Esophagus squamous epithelium (tissue), 4 donors: Measurements from ENCODE around the gene CDO1.

Experiments used
- POLR2A ChIP-seq, 4 donors: fragments of 450-650 bp; IDR thresholded peaks; one replicate each; pipeline ENCODE4 v1.6.1; 2017; ENCODE audit warnings: antibody characterized with exemption in 4 of 4, mild to moderate bottlenecking in 4 of 4, moderate library complexity in 3 of 4
- TF ChIP-seq, protein P1 (sequence below), 6 experiments: fragments of 450-650 bp in 4 of 6; fragments of 200-600 bp in 2 of 6; sonication (generic) in 2 of 6; IDR thresholded peaks; one replicate each; pipeline ENCODE4 v1.5.1; 2016 to 2019; ENCODE audit warnings: antibody characterized with exemption in 6 of 6, mild to moderate bottlenecking in 4 of 6, moderate library complexity in 4 of 6

DNA sequence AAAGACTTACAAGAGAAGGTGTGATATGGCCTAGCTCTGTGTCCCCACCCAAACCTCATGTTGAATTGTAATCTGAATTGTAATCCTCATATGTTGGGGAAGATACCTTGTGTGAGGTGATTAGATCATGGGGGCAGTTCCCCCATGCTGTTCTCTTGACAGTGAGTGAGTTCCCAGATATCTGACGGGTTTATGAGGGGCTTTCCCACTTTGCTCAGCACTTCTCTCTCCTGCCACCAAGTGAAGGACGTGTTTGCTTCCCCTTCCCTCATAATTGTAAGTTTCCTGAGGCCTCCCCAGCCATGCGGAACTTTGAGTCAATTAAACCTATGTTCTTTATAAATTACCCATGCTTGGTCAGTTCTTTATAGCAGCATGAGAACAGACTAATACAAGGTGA is 49.0 kb downstream of the CDO1 start:
- no peak for TF ChIP-seq POLR2A (IDR thresholded peaks at IDR 0.05)
- TF ChIP-seq, protein P1, sequence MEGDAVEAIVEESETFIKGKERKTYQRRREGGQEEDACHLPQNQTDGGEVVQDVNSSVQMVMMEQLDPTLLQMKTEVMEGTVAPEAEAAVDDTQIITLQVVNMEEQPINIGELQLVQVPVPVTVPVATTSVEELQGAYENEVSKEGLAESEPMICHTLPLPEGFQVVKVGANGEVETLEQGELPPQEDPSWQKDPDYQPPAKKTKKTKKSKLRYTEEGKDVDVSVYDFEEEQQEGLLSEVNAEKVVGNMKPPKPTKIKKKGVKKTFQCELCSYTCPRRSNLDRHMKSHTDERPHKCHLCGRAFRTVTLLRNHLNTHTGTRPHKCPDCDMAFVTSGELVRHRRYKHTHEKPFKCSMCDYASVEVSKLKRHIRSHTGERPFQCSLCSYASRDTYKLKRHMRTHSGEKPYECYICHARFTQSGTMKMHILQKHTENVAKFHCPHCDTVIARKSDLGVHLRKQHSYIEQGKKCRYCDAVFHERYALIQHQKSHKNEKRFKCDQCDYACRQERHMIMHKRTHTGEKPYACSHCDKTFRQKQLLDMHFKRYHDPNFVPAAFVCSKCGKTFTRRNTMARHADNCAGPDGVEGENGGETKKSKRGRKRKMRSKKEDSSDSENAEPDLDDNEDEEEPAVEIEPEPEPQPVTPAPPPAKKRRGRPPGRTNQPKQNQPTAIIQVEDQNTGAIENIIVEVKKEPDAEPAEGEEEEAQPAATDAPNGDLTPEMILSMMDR (IDR thresholded peaks at IDR 0.05): no peak
